G401.6 (cell line): ENCODE data around the gene CHRNA3.

Source experiments
- FAIRE-seq: peaks from 2 replicates; lab custom pipeline; 2012; peaks lifted over from hg19 to GRCh38; lab: Jason Lieb, UNC

Gene CHRNA3

GRCh38 chr15:78635346-78635745 lies 14.6 kb upstream of the CHRNA3 start:
- no peak for FAIRE-seq

- no peak for FAIRE-seq
These were observed 13.7 kb upstream of the CHRNA3 start for GRCh38 chr15:78634210-78635145.

GRCh38 chr15:78633348-78633747 lies 12.6 kb upstream of the CHRNA3 start:
- FAIRE-seq, result no peak

GRCh38 chr15:78630886-78631633 lies 10.3 kb upstream of the CHRNA3 start:
- no peak for FAIRE-seq

GRCh38 chr15:78629716-78630065 lies 8.9 kb upstream of the CHRNA3 start:
- FAIRE-seq, result no peak

GRCh38 chr15:78629031-78629715 lies 8.4 kb upstream of the CHRNA3 start:
- no peak for FAIRE-seq

GRCh38 chr15:78628227-78628626 lies 7.4 kb upstream of the CHRNA3 start:
- no peak for FAIRE-seq

GRCh38 chr15:78627348-78627747 lies 6.6 kb upstream of the CHRNA3 start:
- FAIRE-seq, result no peak

GRCh38 chr15:78626381-78626995 lies 5.7 kb upstream of the CHRNA3 start:
- no peak for FAIRE-seq

- no peak for FAIRE-seq
These were observed 4.9 kb upstream of the CHRNA3 start for GRCh38 chr15:78625606-78626280.

GRCh38 chr15:78624651-78625590 lies 4.1 kb upstream of the CHRNA3 start:
- no peak for FAIRE-seq

- no peak for FAIRE-seq
These were observed 3.1 kb upstream of the CHRNA3 start for GRCh38 chr15:78623786-78624497.

GRCh38 chr15:78621810-78622402 lies 1.1 kb upstream of the CHRNA3 start:
- FAIRE-seq, result no peak

- FAIRE-seq, result no peak
These were observed 722 bp downstream of the CHRNA3 start for GRCh38 chr15:78620021-78620526.

GRCh38 chr15:78619022-78619950 lies 1.5 kb downstream of the CHRNA3 start:
- no peak for FAIRE-seq

GRCh38 chr15:78618490-78618934 lies 2.3 kb downstream of the CHRNA3 start:
- peak; percentile 92 for FAIRE-seq

GRCh38 chr15:78618064-78618463 lies 2.7 kb downstream of the CHRNA3 start:
- FAIRE-seq, result no peak

- no peak for FAIRE-seq
These were observed 3.3 kb downstream of the CHRNA3 start for GRCh38 chr15:78617516-78617915.
